HG02623 (cell line): ENCODE data around the gene LORICRIN.

Experiments used
- ATAC-seq: cut with Tn5 transposase; IDR thresholded peaks from one replicate; pipeline ENCODE4 v1.9.1; 2021; ENCODE audit warnings: moderate library complexity; ENCODE audit not compliant: unreplicated experiment

The LORICRIN gene

DNA sequence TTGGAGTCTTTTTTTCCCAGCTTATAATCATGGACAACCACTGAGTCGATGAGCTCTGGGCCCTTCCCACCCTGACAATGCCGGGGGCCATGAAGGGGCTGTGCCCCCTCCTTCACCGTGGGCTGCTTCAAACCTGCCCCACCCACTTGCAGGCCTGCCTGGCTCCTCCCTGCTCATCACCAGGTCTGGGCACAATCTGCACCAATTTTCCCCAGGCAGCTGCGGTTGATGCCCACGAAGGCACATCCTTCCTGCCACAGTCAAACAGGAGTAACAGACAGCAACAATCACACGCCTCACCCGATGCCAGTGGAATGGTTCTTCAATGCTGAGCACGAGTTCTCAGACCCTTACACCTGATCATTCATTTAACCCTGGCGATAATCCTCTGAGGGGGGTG lies 34.4 kb downstream of the LORICRIN start:
- no peak for ATAC-seq

DNA sequence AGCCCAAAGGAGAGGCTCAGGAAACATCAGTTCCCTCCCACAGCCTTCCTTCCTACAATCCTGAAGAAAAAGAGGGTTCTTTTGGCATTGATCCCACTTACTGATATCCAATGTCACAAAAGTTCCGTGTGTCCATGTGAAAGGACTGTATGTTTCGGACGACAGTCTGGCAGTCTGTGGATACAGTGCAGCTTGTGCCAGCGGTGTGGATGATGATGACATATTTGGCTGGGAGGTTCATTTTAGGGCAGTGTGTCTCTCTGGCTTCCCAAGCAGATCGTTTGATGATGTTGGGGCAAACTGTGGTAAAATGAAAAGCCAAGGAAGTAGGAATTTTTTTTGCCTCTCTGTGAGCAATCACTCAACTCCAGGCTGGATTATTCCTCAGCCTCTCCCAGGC lies 42.8 kb downstream of the LORICRIN start:
- ATAC-seq: no peak

DNA sequence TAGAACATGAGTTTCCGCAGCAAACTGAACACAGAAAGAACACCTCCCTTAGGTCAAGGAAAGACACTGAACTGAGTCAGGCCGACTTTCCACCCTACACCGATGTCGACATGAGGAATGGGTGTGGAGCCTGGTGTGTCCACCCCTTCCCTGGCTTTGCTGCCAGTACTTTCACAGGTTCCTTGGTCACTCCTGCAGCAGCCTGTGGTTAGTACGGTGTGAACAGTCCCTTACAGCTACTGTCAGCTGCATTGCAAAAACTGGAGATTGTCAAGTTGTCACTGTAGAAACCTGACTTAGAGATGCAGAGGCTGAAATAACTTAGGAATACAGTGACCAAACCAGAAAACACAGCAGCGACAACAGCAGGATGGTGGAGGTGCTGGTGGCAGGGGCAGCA lies 46.2 kb downstream of the LORICRIN start:
- no peak for ATAC-seq

DNA sequence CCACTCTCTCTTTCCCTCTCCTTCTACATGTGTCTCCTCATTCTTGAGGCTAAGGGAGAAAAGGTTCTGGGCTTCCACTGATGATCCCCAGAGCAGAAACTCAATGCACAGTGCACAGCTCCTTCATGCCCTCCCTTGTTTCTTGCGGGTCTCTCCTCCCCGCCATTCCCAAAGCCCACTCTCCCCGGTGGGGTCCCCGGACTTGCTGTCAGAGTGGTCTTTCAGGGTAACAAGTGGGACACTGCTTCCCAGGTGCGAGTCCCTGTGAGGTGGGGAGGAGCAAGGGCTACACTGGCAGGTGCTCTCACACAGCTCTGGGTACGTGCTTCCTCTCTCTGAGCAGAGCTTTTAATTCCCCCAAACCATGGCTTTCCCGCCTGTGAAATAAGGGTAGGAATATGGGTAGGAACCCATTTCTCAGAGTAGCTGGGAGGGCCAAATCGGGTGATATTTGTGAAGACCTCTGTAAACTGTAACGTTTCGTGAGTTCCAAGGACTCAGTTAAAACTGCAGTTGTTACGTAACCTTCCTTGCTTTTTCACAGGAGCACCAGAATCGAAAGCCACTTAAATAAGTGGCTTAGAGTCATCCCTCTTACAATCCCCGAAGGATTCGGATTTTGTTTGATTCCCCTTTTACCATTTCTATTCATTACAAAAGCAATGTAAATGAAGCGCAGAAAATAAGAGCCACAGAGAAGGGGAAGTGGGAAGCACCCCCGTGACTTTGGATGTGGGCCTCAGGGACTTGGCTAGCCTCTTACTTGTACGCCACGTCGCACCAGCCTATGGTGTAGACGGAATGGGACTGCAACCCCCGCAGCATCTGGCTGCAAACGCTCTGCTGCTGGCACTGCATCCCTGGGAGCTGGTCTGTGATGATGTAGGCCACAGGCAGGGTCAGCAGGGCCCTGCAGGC lies 47.1 kb downstream of the LORICRIN start:
- no peak for ATAC-seq

DNA sequence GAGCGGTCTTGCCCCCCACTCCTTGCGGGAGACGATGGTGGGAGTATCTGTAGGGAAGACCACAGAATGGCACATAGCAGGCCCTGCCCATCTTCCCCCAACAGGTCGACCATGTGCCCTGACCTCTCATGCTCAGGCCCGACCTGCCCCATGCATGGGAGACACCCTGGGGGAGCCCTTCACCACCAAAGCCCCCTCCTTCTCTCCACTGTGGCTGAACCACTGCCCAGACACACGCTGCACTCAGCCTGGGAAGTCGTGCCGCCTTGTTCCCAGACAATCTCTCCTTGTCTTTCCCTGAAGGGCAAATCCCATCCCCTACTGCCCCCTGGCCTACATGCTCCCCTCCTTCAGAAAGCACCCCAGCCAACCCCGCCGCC lies 47.7 kb downstream of the LORICRIN start:
- no peak for ATAC-seq

DNA sequence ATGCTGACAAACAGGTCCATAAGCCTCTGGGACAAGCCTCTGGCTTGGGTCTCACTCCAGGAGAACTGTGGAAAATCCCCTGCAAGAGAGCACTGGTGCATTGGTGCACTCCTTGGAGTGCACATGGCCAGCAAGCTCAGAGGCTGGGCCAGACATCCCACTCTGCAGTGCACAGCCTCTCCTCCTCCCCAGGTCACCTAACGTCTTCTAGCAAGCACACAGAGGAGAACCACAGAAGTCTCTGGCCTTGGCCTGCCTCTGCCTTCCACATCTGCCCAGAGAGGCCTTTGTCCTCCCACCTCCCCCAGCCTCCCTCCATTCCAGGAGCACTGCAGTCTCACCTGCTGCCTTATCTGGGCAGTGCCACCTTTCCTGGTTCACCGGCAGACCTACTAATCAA lies 49.1 kb downstream of the LORICRIN start:
- no peak for ATAC-seq

DNA sequence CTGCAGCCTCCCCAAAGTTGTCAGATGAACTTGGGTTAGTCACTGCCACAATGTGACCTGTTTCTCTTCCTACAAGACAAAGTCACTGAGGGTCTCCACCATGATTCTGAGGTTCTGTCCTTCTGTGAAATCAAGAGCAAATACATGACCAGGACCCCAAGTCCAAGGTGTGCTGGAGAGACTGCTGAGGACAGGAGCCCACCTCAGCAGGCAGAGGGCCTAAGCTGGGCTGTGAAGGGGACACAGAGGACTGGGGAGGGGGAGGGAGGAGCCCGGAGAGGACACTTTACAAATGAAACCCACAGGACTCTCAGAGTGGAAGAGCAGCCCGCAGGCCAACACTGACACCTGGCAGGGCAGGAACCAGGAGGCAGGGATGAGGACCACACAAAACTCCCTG lies 50.0 kb downstream of the LORICRIN start:
- no peak for ATAC-seq

DNA sequence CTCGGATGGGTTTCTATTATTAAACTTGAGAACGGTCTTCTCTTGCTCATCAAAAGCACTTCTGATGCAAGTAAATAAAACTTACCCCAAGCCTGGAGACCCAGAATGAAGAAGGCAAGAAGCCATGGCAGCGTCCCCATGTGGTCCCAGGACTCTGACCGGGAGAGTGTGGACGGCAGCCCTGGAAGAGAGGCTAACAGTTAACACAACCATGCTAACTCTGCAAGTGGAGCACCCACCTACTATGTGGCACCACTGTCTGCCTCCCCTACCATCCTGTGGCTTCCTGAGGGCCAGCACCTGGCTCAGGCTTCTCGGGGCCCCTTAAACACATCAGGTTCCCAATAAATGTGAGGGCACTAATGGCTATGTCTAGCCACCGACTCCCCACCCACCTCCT lies 51.0 kb downstream of the LORICRIN start:
- no peak for ATAC-seq
